PFSK-1 (cell line): ENCODE measurements around the gene INPP4A.

Experiments used
- FOXP2 ChIP-seq: optimal IDR thresholded peaks from 2 replicates; pipeline ENCODE3; 2011; ENCODE audit warnings: borderline replicate concordance, control low read depth, inconsistent platforms; ENCODE audit not compliant: insufficient read depth; ENCODE audit errors: extremely low read length, extremely low read depth
- POLR2AphosphoS5 ChIP-seq: IDR thresholded peaks from 2 replicates; pipeline ENCODE4 v1.6.1; 2012; ENCODE audit warnings: low read depth, mild to moderate bottlenecking, control low read depth, low read length, moderate library complexity
- REST ChIP-seq, 2 experiments: IDR thresholded peaks; 2 replicates each; pipeline versions ENCODE4 v1.6.1 to v1.8.0; 2011 to 2012; ENCODE audit warnings: low read depth in 2 of 2, low read length in 2 of 2, control low read depth in 1 of 2, inconsistent platforms in 1 of 2, mild to moderate bottlenecking in 1 of 2, moderate library complexity in 1 of 2; ENCODE audit not compliant: insufficient read depth in 1 of 2
- SIN3A ChIP-seq: IDR thresholded peaks from 2 replicates; pipeline ENCODE4 v1.6.1; 2012; ENCODE audit warnings: mild to moderate bottlenecking, low read length, moderate library complexity, borderline replicate concordance; ENCODE audit not compliant: insufficient read depth
- TAF1 ChIP-seq: IDR thresholded peaks from 2 replicates; pipeline ENCODE4 v1.6.1; 2012; ENCODE audit warnings: low read length, control low read depth, borderline replicate concordance; ENCODE audit not compliant: insufficient read depth

DNA sequence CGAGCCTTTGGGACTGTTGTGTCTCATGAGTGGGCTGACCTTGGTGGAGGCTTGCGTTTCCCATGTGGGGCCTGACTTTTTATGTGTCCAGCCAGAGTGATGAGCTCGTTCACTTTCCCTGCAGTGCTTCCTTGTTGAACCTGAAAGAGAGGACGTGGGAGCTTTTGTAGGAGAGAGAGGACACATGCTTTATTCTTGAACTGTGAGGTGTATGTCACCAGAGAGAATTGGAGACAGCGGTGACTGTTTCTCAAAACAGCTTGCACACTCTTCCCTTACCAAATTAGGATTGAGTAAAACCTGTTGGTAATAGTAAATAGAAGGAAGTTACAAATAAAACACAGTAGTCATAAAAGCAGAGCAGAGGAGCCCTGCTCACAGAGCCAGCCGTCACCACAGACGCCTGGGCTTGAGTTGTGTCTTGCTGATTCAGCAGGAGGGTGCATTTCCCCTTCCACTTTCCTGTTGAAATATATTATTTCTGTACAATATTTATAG lies 60.7 kb downstream of the INPP4A start:
- no peak for TF ChIP-seq POLR2AphosphoS5
- no peak for TF ChIP-seq TAF1
- TF ChIP-seq SIN3A, result no peak
- no peak for TF ChIP-seq REST (IDR thresholded peaks at IDR 0.05; ENCODE audit: insufficient read depth in 1 of 2, low read depth in 2 of 2, low read length in 2 of 2)
- TF ChIP-seq FOXP2, result no peak
